HUDEP-2 (cell line): ENCODE data around the gene LUC7L3.

Experiments used
- DNase-seq, 76 experiments: peaks; one replicate each; lab custom pipeline; 2025; ENCODE audit not compliant: unreplicated experiment in 76 of 76; lab: John Stamatoyannopoulos, UW

LUC7L3 gene

GRCh38 chr17:50745631-50746030, 26.2 kb downstream of the LUC7L3 start:
- no peak for DNase-seq

- no peak for DNase-seq
Measured at GRCh38 chr17:50749245-50749644, 29.8 kb downstream of the LUC7L3 start.

- DNase-seq = no peak
Measured at GRCh38 chr17:50754521-50754920, 35.1 kb downstream of the LUC7L3 start.

DNA sequence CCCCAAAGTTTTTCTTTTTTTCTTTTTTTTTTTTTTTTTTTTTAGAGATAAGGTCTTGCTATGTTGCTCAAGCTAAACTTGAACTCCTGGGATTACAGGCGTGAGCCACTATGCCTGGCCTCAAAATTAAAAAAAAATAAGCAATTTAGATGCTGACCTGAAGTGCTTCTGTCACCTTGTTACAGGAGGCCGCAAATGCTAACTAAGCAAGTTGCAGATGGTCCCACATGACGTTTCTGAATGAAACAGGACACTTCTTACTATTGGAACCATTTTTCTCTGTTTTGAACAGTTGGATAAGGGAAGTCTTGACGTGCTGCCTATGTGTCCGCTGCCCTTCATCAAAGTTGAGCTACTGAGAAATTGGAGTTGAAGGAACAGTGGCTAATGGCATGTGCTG, 39.1 kb downstream of the LUC7L3 start:
- no peak for DNase-seq

GRCh38 chr17:50758989-50759544, 39.7 kb downstream of the LUC7L3 start:
- DNase-seq = no peak

DNA sequence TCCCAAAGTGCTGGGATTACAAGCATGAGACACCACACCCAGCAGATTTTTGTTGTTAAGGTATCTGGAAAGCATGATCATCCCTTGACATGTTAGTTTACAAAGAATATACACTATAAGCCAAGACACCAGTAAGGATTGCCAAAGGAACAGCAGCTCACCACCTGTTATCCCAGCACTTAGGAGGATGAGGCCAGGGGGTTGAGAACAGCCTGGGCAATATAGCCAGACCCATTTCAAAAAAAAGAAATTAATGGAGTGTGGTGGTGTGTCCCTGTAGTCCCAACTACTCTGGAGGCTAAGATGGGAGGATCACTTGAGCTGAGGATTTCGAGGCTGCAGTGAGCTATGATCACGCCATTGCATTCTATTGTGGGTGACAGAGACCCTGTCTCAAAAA, 42.8 kb downstream of the LUC7L3 start:
- DNase-seq = no peak

DNA sequence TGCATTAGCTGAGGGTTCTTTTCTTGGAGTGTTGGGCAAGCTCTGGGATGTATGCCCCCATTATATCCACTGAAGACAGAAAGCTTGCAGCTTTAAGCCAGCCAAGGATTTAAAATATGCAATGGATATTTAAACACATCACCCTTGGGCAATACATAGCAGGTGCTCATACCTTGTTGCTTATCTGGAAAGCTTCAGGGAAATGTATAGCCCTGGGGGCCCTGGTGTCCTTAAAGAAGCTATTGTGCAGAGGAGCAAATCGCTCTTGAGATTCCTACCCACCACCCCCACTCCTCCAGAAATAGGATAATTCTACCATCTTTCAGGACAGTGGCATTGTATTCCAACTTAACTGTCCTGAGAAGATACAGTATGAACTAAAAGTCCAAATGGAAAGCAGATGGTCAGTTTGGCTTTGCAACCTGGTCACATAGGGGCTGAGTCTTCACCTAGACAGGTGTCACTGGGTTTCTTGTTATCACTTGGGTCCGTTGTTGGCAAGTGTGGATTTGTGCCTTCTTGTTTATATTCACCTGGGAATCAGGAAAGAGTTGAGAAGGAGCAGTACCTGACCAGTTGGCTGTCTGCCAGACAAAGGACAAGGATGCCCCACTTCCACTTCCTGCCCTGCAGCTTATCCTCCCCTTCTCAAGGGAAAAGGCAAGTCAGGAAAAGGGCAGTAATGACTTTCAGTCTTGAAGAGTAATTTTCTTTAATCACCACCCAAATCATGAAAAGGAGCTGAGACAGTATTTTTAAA, 44.5 kb downstream of the LUC7L3 start:
- no peak for DNase-seq

GRCh38 chr17:50764734-50765149, 45.3 kb downstream of the LUC7L3 start:
- DNase-seq = no peak

GRCh38 chr17:50765454-50766221, 46.2 kb downstream of the LUC7L3 start:
- DNase-seq = peak in 3 of 76 experiments; percentile 8 to 15 (median 12)

GRCh38 chr17:50766222-50767023, 47.0 kb downstream of the LUC7L3 start:
- no peak for DNase-seq

- no peak for DNase-seq
Measured at GRCh38 chr17:50767030-50767429, 47.6 kb downstream of the LUC7L3 start.

DNA sequence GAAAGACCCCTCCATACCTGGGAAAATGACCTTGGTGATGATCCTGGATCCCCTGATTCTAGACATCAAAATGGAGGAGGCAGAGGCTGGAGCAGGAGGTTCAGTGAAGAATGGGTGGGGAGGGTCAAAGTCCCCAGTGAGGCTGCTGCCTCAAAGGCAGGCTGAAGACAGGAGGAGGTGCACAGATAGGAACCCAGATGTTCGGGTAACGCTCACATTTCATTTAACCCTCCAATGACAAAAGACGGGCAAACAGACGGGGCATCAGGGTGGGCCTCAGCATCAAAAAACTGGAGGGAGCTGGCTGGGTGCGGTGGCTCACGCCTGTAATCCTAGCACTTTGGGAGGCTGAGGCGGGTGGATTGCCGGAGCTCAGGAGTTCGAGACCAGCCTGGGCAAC, 48.0 kb downstream of the LUC7L3 start, which contains the start of gene ANKRD40CL:
Gene ANKRD40CL, minus strand, starts transcription at position 73 of the 400 bp plus-strand sequence. CDS start 605 bp downstream, outside the sequence.
- DNase-seq = no peak

- no peak for DNase-seq
Measured at GRCh38 chr17:50768346-50768761, 49.0 kb downstream of the LUC7L3 start.

- no peak for DNase-seq
Measured at GRCh38 chr17:50769884-50770283, 50.5 kb downstream of the LUC7L3 start.

GRCh38 chr17:50770346-50770745, 50.9 kb downstream of the LUC7L3 start:
- DNase-seq = no peak

- DNase-seq = no peak
Measured at GRCh38 chr17:50771991-50772785, 52.8 kb downstream of the LUC7L3 start.

DNA sequence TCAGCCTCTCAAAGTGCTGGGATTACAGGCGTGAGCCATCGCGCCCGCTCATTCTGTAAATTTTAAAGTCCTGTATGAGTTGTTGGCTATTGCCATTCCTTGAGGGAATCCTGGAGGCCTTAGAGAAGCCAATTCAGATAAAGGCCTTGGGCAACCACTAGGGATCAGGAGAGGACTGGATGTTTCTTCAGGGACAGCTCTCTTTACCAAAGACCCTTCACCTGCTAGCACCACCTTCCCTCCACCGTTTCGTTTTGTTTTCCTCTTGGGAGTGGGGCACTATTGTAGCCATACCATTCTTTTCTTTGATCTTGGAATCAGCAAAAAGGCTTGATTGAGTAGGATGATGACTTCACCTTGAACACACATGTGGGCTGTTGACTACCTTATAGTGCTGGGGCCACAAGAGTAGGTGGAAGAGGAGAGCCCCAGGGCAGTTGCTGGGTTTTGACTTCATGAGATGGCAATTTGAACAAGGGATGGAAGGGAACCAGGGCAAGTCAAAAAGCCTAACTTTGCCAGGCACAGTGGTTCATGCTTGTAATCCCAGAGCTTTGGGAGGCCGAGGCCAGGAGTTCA, 54.9 kb downstream of the LUC7L3 start:
- DNase-seq = no peak

GRCh38 chr17:50775926-50776325, 56.5 kb downstream of the LUC7L3 start:
- no peak for DNase-seq

DNA sequence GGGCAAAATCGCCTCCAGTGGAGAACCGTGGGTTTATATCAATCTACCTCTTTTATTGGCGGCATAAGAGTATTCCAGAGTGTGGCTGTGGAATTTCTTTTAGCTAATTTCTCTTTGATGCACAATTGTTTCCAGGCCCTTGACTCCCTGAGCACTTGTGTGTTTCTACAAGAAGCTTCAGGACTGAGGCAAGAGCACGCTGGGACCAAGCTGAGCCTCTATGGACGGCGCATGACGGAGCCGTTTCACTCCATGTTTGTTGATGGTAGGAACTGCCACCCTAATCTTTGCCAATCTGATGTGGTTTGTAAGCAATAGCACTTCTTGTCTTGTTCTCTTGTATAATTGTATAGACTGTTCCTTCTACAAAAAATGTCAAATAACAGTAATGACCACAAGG, 59.1 kb downstream of the LUC7L3 start:
- no peak for DNase-seq

DNA sequence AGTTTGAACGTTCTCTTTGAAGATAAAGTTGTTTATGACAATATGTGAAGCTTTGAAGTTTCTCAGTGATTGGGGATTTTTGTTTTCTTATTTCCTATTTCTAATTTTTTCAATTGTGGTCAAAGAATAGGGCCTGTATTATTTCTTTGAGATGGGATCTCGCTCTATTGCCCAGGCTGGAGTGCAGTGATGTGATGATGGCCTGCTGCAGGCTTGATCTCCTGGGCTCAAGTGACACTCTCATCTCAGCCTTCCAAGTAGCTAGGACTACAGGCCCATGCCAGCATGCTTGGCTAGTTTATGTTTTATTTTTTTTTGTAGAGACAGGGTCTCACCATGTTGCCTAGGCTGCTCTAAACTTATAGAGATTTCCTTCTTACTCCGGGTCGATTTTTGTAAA, 59.6 kb downstream of the LUC7L3 start:
- DNase-seq = no peak
